Caco-2 (cell line): ENCODE measurements around the gene ELMO1. TPM values are rescaled to one million over a fixed set of nuclear protein-coding genes. Genes with fewer than 3 reads are reported as not detected.

Experiments used
- BruUV-seq: library from RNA; stranded (reverse); fragments of 400-500 nt; replicated peaks from 2 replicates; lab custom pipeline; 2021; lab: Mats Ljungman, UMichigan
- CTCF ChIA-PET: fragments of 300-600 bp; sonication (Branson Sonifier 250); formaldehyde crosslinking; loops from one replicate; lab custom pipeline; 2022; ENCODE audit warnings: antibody characterized with exemption; lab: Charles Lee
- POLR2A ChIA-PET: fragments of 300-600 bp; sonication (Branson Sonifier 250); formaldehyde crosslinking; loops from one replicate; lab custom pipeline; 2022; ENCODE audit warnings: antibody characterized with exemption; lab: Charles Lee
- DNase-seq, 2 experiments: peaks; one replicate each; pipeline versions ENCODE4 v3.0.0 to v3.0.0-alpha.2; 2020 to 2022
- H3K27me3 ChIP-seq: replicated peaks from 2 replicates; pipeline ENCODE4 v1.6.0; 2011; ENCODE audit warnings: low read length; ENCODE audit not compliant: control insufficient read depth, insufficient read depth
- H3K36me3 ChIP-seq: 2 replicates; pipeline ENCODE4 v1.5.1; 2011; ENCODE audit warnings: low read length; ENCODE audit not compliant: control insufficient read depth, insufficient read depth
- H3K4me1 ChIP-seq: fragments of 250-450 bp; sonication (Bioruptor Pico); 2 replicates; pipeline ENCODE4 v1.5.1; 2020; ENCODE audit warnings: mild to moderate bottlenecking
- H3K4me3 ChIP-seq: 2 replicates; pipeline ENCODE4 v1.5.1; 2011; ENCODE audit warnings: low read depth, mild to moderate bottlenecking, control low read depth, low read length
- H3K9me3 ChIP-seq: fragments of 250-450 bp; sonication (Bioruptor Pico); 2 replicates; pipeline ENCODE4 v1.5.1; 2020; ENCODE audit warnings: mild to moderate bottlenecking, moderate library complexity
- H3K27ac Mint-ChIP-seq: one replicate; pipeline ENCODE4 v1.8.0; 2022; ENCODE audit warnings: mixed read lengths; ENCODE audit not compliant: unreplicated experiment
- H3K27me3 Mint-ChIP-seq: one replicate; pipeline ENCODE4 v1.8.0; 2022; ENCODE audit warnings: mixed read lengths; ENCODE audit not compliant: insufficient read depth, unreplicated experiment
- H3K36me3 Mint-ChIP-seq: one replicate; pipeline ENCODE4 v1.8.0; 2022; ENCODE audit warnings: mild to moderate bottlenecking, mixed read lengths; ENCODE audit not compliant: insufficient read depth, unreplicated experiment
- H3K4me1 Mint-ChIP-seq: one replicate; pipeline ENCODE4 v1.8.0; 2022; ENCODE audit warnings: low read depth, mixed read lengths; ENCODE audit not compliant: unreplicated experiment
- H3K4me3 Mint-ChIP-seq: one replicate; pipeline ENCODE4 v1.8.0; 2022; ENCODE audit warnings: mild to moderate bottlenecking, moderate library complexity, mixed read lengths; ENCODE audit not compliant: unreplicated experiment
- H3K9me3 Mint-ChIP-seq: one replicate; pipeline ENCODE4 v1.8.0; 2022; ENCODE audit warnings: mixed read lengths; ENCODE audit not compliant: unreplicated experiment
- CTCF ChIP-seq, 2 experiments: fragments of 200-600 bp in 1 of 2; IDR thresholded peaks; 1 replicate in 1 of 2; 2 replicates in 1 of 2; pipeline versions ENCODE4 v1.5.1 to v1.8.0; 2011 to 2022; ENCODE audit warnings: antibody characterized with exemption in 1 of 2, control low read depth in 1 of 2, inconsistent platforms in 1 of 2, low read depth in 1 of 2, low read length in 1 of 2, mild to moderate bottlenecking in 1 of 2, moderate library complexity in 1 of 2; ENCODE audit not compliant: insufficient read depth in 1 of 2, severe bottlenecking in 1 of 2, unreplicated experiment in 1 of 2
- intact Hi-C: fragments of 100-400 bp; cut with micrococcal nuclease; formaldehyde crosslinking; loops from one replicate; pipeline ENCODE4 v1.10.0; 2022; ENCODE audit not compliant: unreplicated experiment
- total RNA-seq: library from RNA; stranded (reverse); gene quantifications from 2 replicates; pipeline ENCODE4 v1.2.3, GENCODE V29; 2022

The ELMO1 gene
- total RNA-seq, 1 experiment from 2014 or later = 0.14 TPM

DNA sequence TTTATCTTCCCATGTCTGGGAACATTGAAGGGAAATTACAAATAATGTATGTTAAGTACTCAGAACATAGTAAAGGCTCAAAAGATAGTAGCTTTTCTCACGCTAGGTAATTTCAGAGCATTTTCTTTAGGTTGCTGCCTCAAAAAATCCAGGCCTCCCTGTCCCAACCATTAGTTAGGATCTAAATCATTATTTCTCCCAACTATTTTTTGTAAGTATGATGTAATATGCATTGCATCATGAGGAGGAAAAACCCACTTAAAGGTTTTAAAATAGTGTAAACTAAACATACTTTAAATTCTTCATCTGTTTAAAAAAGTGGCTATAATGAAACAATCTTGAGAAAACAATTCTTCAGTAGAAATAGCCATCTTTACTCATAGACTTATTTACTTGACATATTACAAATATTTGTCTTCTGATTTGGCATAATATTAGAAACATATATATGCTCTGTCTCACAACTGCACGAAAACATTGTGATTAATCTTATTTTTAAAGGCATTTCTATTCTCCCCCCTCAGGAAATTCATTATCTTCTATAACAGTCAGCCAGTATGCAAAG is 329.3 kb downstream of the ELMO1 start:
- no TSS peak for BruUV-seq
- peaks cover 8% of the 10 kb centered on the region; the same call in 1 of the 2 replicates for H3K9me3 ChIP-seq

GRCh38 chr7:37118004-37118403 is 330.7 kb downstream of the ELMO1 start:
- H3K4me3 ChIP-seq = no peak overlapping the region
- H3K36me3 ChIP-seq = no peaks in the 10 kb centered on the region
- intact Hi-C loops = no loop called here
- ChIA-PET POLR2A (no interaction called here), CTCF (no interaction called here)
- BruUV-seq = no TSS peak
- Mint-ChIP-seq H3K4me1 (no peaks in the 10 kb centered on the region), H3K27ac (no peak overlapping the region), H3K4me3 (no peak overlapping the region), H3K9me3 (peaks cover 37% of the 10 kb centered on the region), H3K36me3 (no peaks in the 10 kb centered on the region), H3K27me3 (peaks cover 1% of the 10 kb centered on the region)
- H3K27me3 ChIP-seq = no peaks in the 10 kb centered on the region
- no peak for DNase-seq
- no peak for TF ChIP-seq CTCF (IDR thresholded peaks at IDR 0.05; ENCODE audit: insufficient read depth in 1 of 2, low read depth in 1 of 2, low read length in 1 of 2, severe bottlenecking in 1 of 2, unreplicated experiment in 1 of 2)
- H3K4me1 ChIP-seq = no peaks in the 10 kb centered on the region
- H3K9me3 ChIP-seq = peaks cover 8% of the 10 kb centered on the region; the same call in 1 of the 2 replicates

More for the DNA sequence above, 329.3 kb downstream of the ELMO1 start:
- DNase-seq = no peak
- Histone ChIP-seq H3K4me1 (no peaks in the 10 kb centered on the region), H3K4me3 (no peak overlapping the region), H3K27me3 (no peaks in the 10 kb centered on the region), H3K36me3 (no peaks in the 10 kb centered on the region)
- TF ChIP-seq CTCF (IDR thresholded peaks at IDR 0.05; ENCODE audit: insufficient read depth in 1 of 2, low read depth in 1 of 2, low read length in 1 of 2, severe bottlenecking in 1 of 2, unreplicated experiment in 1 of 2) = no peak
- Mint-ChIP-seq H3K4me1 (no peaks in the 10 kb centered on the region), H3K27me3 (peaks cover 4% of the 10 kb centered on the region), H3K27ac (no peak overlapping the region), H3K4me3 (no peak overlapping the region), H3K36me3 (no peaks in the 10 kb centered on the region), H3K9me3 (peaks cover 29% of the 10 kb centered on the region)
- intact Hi-C loops = no loop called here
- ChIA-PET CTCF (no interaction called here), POLR2A (no interaction called here)

- Mint-ChIP-seq H3K9me3 (peaks cover 34% of the 10 kb centered on the region), H3K36me3 (no peaks in the 10 kb centered on the region), H3K27me3 (no peaks in the 10 kb centered on the region), H3K27ac (no peak overlapping the region), H3K4me3 (no peak overlapping the region), H3K4me1 (no peaks in the 10 kb centered on the region)
- no peaks in the 10 kb centered on the region for H3K36me3 ChIP-seq
- no peak for DNase-seq
- peaks cover 8% of the 10 kb centered on the region; the same call in 1 of the 2 replicates for H3K9me3 ChIP-seq
- ChIA-PET POLR2A (no interaction called here), CTCF (no interaction called here)
- intact Hi-C loops = no loop called here
- H3K4me1 ChIP-seq = no peaks in the 10 kb centered on the region
- no TSS peak for BruUV-seq
- H3K27me3 ChIP-seq = no peaks in the 10 kb centered on the region
- no peak for TF ChIP-seq CTCF (IDR thresholded peaks at IDR 0.05; ENCODE audit: insufficient read depth in 1 of 2, low read depth in 1 of 2, low read length in 1 of 2, severe bottlenecking in 1 of 2, unreplicated experiment in 1 of 2)
- no peak overlapping the region for H3K4me3 ChIP-seq
Observed at GRCh38 chr7:37117292-37117691, 331.4 kb downstream of the ELMO1 start.
